Heart right ventricle (tissue), 16 donors: ENCODE results near the gene CST8. TPM values are rescaled to one million over a fixed set of nuclear protein-coding genes. Genes with fewer than 3 reads are reported as not detected.

Source experiments
- ATAC-seq, 8 donors: fragments of 200-7000 bp; cut with Tn5 transposase; one replicate each; pipeline ENCODE4 v1.9.1; 2020; ENCODE audit warnings: mild to moderate bottlenecking in 8 of 8, moderate library complexity in 8 of 8, moderate number of reproducible peaks in 1 of 8
- DNase-seq, 2 donors: peaks; one replicate each; pipeline ENCODE4 v3.0.0-alpha.2; 2020
- H3K27ac ChIP-seq, 10 donors: fragments of 200-600 bp; sonication (generic) in 2 of 10; one replicate each; pipeline versions ENCODE4 v1.5.0 to v1.8.0; 2020 to 2022; ENCODE audit warnings: mild to moderate bottlenecking in 3 of 10
- H3K27me3 ChIP-seq, 7 donors: fragments of 200-600 bp; one replicate each; pipeline ENCODE4 v1.8.0; 2021 to 2022; ENCODE audit warnings: mild to moderate bottlenecking in 2 of 7
- H3K36me3 ChIP-seq, 9 donors: fragments of 200-600 bp; sonication (generic) in 1 of 9; one replicate each; pipeline versions ENCODE4 v1.5.0 to v1.8.0; 2020 to 2022; ENCODE audit warnings: mild to moderate bottlenecking in 2 of 9
- H3K4me1 ChIP-seq, 9 donors: fragments of 200-600 bp; sonication (generic) in 1 of 9; one replicate each; pipeline versions ENCODE4 v1.5.0 to v1.8.0; 2020 to 2022; ENCODE audit warnings: mild to moderate bottlenecking in 4 of 9
- H3K4me3 ChIP-seq, 10 donors: fragments of 200-600 bp; sonication (generic) in 2 of 10; one replicate each; pipeline versions ENCODE4 v1.5.0 to v1.8.0; 2020 to 2022; ENCODE audit warnings: mild to moderate bottlenecking in 7 of 10, moderate library complexity in 2 of 10
- H3K9me3 ChIP-seq, 11 donors: fragments of 200-600 bp in 10 of 11; sonication (generic) in 2 of 11; one replicate each; pipeline versions ENCODE4 v1.5.0 to v1.8.0; 2013 to 2022; ENCODE audit warnings: mild to moderate bottlenecking in 2 of 11, control low read depth in 1 of 11, moderate library complexity in 1 of 11
- WGBS, 2 donors: extraction: QIAGEN DNeasy Blood & Tissue Kit; methylation state at CpG; one replicate each; pipeline ENCODE4 v1.1.7; 2013; ENCODE audit warnings: inconsistent platforms in 1 of 2; 5-methylcytosine and 5-hydroxymethylcytosine counted together
- intact Hi-C, 10 donors: fragments of 100-400 bp; cut with DNase I; formaldehyde crosslinking; loops; one replicate each; pipeline versions ENCODE4 v1.11.1 to v1.14.2; 2022
- polyA plus RNA-seq, 2 donors: library from polyadenylated mRNA; stranded (reverse); fragments of 200-250 nt; gene quantifications; one replicate each; pipeline ENCODE4 v1.2.3, GENCODE V29; 2013
- total RNA-seq, 10 donors: library from RNA; stranded (reverse); fragmentation: NEBNext Ultra II Directional in 3 of 10; extraction: Animal tissue kit (Norgen Biotek cat#: 25700) in 3 of 10; gene quantifications; one replicate each; pipeline versions ENCODE4 v1.2.1 to v1.2.4, GENCODE V29; 2021 to 2023
- TF ChIP-seq, protein P1 (sequence below), 9 donors: fragments of 200-600 bp; sonication (generic) in 2 of 9; IDR thresholded peaks; one replicate each; pipeline versions ENCODE4 v1.5.0 to v1.8.0; 2021 to 2022; ENCODE audit warnings: antibody characterized with exemption in 9 of 9, mild to moderate bottlenecking in 5 of 9, moderate library complexity in 1 of 9
- donor health status: Arrhythmogenic right ventricular cardiomyopathy.
- donor health status: ischemic (EF 13 %, LVEDD 7.1; RV severe dilation, severe dysfunction).
- donor health status: healthy with polysubstance abuse.
- donor health status: DM: no; HTN: yes; CAD: no.
- donor health status: DM: no; HTN: no; CAD: no.
- donor health status: ischemic (EF 25% LVEDD 6.9; RV normal size, moderate dysfunction).
- donor health status: ischemic (EF 25% LVEDD 5.7; RV mildly dilated, moderate dysfunction).
- donor health status: healthy.
- donor health status: DM: yes; HTN: yes; CAD: no.
- donor health status: Ischemic cardiomyopathy.
- donor health status: ischemic (EF 35%, LVEDD 5.7; RV mildly dilated, moderate dysfunction).
- donor health status: nonischemic (EF 11% LVEDD 7.7; RV severe dilation, severe dysfunction).
- donor health status: DM: yes; HTN: yes; CAD: no.
- donor health status: PGD.
- donor health status: ischemic (EF 29% LVEDD 5.4; RV normal size, mild dysfunction).
- donor health status: nonischemic (EF 23%, LVEDD 6.1; RV moderate dilation, normal function).

Gene CST8
- total and polyA plus RNA-seq, 12 donors: not detected

DNA sequence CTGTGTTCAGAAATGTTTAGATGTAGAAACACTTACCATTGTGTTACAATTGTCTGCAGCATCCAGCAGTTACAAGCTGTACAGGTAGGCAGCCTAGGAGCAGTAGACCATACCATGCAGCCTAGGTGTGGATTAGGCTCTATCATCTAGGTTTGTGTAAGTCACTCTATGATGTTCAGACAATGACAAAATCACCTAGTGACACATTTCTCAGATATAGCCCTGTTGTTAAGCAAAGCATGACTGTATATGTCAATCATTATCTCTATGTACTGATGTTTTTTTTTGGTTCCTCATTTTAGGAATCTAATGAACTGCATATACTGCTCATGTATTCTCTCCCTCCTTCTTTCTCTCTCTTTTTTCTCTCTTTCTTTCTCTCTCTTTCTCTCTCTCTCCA is 22.2 kb downstream of the CST8 start:
- TF ChIP-seq, protein P1, sequence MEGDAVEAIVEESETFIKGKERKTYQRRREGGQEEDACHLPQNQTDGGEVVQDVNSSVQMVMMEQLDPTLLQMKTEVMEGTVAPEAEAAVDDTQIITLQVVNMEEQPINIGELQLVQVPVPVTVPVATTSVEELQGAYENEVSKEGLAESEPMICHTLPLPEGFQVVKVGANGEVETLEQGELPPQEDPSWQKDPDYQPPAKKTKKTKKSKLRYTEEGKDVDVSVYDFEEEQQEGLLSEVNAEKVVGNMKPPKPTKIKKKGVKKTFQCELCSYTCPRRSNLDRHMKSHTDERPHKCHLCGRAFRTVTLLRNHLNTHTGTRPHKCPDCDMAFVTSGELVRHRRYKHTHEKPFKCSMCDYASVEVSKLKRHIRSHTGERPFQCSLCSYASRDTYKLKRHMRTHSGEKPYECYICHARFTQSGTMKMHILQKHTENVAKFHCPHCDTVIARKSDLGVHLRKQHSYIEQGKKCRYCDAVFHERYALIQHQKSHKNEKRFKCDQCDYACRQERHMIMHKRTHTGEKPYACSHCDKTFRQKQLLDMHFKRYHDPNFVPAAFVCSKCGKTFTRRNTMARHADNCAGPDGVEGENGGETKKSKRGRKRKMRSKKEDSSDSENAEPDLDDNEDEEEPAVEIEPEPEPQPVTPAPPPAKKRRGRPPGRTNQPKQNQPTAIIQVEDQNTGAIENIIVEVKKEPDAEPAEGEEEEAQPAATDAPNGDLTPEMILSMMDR (IDR thresholded peaks at IDR 0.05): no peak
- Histone ChIP-seq H3K4me3 (no peak overlapping the region), H3K4me1 (no peaks in the 10 kb centered on the region), H3K27me3 (no peaks in the 10 kb centered on the region), H3K27ac (no peak overlapping the region), H3K36me3 (no peaks in the 10 kb centered on the region), H3K9me3 (no peaks in the 10 kb centered on the region)
- DNase-seq (no peak), ATAC-seq (no peak)
- intact Hi-C loops: no loop called here

DNA sequence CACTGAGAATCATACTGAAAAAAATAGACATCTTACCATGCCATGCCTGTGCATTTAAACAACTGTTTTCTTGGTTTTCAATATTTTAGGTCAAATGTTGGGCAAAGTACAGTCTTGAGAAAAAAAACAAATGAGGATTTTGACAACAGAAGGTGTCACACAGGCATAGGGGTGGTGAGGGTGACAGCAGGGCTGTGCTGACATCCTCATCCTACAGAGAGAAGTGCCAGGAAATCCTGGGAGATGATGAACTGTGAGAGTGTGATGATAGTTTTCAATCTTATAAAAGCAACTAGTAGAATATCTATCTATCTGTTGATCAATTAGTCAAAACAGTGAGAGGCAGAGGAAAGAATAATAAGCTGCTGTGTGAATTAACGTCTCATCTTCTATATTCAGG is 23.9 kb downstream of the CST8 start:
- peaks cover 0 to 5% (median 0%) of the 10 kb centered on the region in 7 donors for H3K27me3 ChIP-seq
- no peak overlapping the region for H3K27ac ChIP-seq
- H3K36me3 ChIP-seq: no peaks in the 10 kb centered on the region
- 39 to 47% methylated on average over 1 of the region's 1 CpG for WGBS, 2 donors
- H3K9me3 ChIP-seq: no peaks in the 10 kb centered on the region
- DNase-seq (no peak), ATAC-seq (no peak)
- no peaks in the 10 kb centered on the region for H3K4me1 ChIP-seq
- H3K4me3 ChIP-seq: no peak overlapping the region
- intact Hi-C loops: no loop called here
- TF ChIP-seq, protein P1 (IDR thresholded peaks at IDR 0.05): no peak

DNA sequence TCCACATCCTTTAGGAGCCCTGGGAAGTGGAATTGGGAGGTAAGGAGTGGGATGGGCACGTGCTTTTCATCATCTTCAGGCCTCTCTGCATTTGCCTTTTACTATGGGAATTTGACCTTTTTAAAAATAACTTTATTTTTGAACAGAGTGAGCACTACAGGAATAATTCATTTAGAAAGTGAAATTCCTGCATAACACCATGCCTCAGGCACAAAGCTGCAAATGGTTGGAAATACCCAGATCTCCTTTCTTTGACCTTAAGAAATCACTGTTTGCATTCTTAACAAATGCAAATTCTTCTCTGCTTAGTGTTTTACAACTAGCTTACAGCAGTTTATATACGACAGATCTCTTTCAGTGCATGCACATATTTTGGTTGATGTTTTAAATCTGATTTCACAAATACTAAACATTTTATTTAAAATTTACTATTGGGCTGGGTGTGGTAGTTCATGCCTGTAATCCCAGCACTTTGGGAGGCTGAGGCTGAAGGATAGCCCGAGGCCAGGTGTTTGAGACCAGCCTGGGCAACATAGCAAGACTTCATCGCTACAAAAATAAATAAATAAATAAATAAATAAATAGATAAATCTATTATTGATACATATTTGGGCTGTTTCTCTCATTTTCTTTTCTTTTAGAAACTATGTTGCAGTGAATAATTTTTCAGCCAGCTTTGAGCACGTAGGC is 24.5 kb downstream of the CST8 start:
- Histone ChIP-seq H3K27me3 (peaks cover 0 to 5% (median 0%) of the 10 kb centered on the region in 7 donors), H3K9me3 (no peaks in the 10 kb centered on the region), H3K4me1 (no peaks in the 10 kb centered on the region), H3K27ac (no peak overlapping the region), H3K4me3 (no peak overlapping the region), H3K36me3 (no peaks in the 10 kb centered on the region)
- intact Hi-C loops: no loop called here
- TF ChIP-seq, protein P1 (IDR thresholded peaks at IDR 0.05): no peak
- 76 to 78% methylated on average over 5 of the region's 5 CpGs for WGBS, 2 donors
- DNase-seq (no peak), ATAC-seq (no peak)

DNA sequence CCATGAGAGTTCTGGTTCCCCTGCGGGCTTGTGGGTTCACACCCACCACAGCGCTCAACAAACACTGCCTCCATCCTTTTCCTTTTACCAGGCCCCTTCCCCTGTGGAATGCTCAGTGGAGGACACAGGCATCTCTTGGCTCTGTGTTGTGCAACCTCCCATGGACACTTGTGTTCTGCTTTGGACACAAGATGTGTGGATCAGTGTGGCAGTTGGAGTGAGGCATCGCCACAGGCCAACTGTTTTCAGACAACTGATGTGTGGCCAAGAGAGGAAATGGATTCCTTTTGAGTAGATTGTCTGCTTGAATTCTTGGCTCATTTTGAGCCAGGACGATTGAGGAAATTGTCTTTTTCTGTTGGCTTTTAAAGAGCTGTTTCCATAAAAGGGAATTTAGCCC is 26.8 kb downstream of the CST8 start:
- DNase-seq (no peak), ATAC-seq (no peak)
- TF ChIP-seq, protein P1 (IDR thresholded peaks at IDR 0.05): no peak
- Histone ChIP-seq H3K4me3 (no peak overlapping the region), H3K9me3 (no peaks in the 10 kb centered on the region), H3K27ac (no peak overlapping the region), H3K4me1 (no peaks in the 10 kb centered on the region), H3K27me3 (peaks cover 0 to 5% (median 0%) of the 10 kb centered on the region in 7 donors), H3K36me3 (no peaks in the 10 kb centered on the region)
- intact Hi-C loops: no loop called here
- WGBS, 2 donors: 74 to 79% methylated on average over 4 of the region's 4 CpGs
